Fibroblast of skin of back (primary cell): ENCODE measurements around the gene CLSTN2.

Experiments
- DNase-seq: peaks from one replicate; pipeline ENCODE4 v3.0.0-alpha.2; 2013

Gene CLSTN2

DNA sequence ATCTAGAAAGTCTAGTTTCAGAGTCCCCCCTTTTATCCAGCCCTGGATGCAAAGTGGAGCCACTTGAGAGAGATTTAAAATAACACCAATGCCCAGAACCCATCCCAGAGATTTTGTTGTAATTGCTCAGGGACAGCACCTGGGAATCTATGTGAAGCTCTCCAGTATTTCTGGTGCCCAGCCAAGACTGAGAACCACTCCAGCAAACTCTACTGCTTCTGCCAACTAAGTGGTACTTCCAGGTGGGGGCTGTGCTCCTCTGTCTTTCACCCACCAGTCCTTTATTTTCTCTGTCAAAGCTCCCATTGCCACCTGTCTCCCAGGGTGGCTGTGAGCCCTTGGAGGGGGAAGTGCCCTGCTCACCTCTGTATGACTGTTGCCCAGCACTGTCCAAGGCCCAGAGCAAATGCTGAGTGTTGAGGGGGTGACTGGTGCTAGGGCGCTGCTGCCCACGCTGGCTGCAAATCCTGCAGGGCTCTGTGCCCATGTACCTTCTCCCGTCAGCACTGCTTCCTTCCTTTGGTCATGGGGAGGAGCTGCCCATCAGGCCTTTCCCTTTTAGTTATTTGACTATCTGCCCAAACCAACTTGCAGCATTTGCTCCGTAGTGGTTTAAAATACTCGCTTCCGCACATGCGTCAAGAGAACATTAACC lies 9.4 kb downstream of the CLSTN2 start:
- no peak for DNase-seq

DNA sequence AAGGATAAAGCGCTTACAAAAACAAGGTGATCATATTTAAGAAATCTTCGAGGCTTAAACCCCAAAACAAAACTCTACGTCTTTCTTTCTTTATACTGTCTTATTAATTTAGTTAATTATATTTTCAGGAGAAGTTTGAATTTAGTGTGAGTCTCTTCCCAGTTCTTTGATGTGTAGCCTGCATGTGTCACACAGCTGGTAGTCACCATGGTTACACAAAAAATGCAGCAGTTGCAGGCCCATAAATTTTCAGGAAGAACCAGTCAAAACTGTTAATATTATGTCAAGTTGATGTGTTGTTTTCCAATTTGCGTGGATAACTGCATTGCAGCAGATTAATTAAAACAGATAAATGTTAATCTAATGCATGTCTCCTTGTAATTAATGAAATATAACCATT lies 10.4 kb downstream of the CLSTN2 start:
- no peak for DNase-seq

DNA sequence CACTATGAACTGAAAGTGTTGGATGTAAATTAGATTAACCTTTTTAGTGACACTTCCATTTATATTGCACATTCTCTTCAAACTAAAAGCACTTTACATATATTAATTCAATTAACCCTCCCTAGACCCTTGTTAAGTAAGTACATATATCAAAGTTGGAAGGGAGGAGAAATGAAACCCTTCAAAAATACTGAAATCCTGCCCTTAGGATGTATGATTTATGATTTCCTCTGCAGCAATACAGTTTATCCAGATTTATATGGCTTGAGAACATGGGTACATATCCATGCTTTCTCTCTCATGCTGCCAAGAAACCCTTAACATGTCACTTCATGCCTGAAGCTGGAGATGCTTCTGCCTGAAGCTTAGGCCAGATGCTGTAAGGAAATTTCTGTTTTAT lies 11.0 kb downstream of the CLSTN2 start:
- DNase-seq = no peak

DNA sequence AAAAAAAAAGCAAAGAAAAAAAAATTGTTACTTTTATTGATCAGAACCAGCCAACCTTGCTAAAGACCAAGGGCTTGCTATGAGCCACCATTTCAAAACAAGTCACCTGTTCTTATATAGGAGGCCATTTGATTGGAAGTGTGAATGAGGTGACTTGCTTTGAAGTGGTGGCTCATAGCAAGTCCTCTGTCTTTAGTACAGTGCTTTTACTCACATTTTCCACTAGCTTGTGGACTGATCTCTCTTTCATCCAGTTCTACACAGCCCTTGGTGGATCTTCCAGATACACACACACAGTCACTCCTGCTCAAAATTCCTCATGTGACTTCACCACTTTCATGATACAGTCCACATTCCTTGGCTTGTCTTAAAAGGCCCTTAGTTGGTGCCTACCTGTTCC lies 13.5 kb downstream of the CLSTN2 start:
- no peak for DNase-seq

DNA sequence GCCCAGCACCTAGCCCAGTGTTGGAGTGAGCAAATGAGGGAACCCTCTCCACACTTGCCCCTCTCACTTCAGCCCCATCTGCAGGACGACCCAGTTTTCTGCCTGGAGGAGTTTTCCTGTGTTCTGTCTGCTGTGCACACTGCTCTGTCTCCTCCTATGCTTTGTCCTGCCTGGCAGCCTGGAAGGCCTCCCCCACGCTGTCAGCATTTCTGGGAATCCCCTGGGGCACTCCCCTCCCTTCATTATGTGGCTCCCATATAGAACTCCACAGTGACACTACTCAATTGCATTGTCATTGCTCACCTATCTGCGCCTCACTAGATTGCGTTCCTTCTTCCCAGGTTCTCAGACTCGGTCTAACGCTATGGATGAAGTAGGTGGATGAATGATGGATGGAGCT lies 13.9 kb downstream of the CLSTN2 start:
- no peak for DNase-seq

DNA sequence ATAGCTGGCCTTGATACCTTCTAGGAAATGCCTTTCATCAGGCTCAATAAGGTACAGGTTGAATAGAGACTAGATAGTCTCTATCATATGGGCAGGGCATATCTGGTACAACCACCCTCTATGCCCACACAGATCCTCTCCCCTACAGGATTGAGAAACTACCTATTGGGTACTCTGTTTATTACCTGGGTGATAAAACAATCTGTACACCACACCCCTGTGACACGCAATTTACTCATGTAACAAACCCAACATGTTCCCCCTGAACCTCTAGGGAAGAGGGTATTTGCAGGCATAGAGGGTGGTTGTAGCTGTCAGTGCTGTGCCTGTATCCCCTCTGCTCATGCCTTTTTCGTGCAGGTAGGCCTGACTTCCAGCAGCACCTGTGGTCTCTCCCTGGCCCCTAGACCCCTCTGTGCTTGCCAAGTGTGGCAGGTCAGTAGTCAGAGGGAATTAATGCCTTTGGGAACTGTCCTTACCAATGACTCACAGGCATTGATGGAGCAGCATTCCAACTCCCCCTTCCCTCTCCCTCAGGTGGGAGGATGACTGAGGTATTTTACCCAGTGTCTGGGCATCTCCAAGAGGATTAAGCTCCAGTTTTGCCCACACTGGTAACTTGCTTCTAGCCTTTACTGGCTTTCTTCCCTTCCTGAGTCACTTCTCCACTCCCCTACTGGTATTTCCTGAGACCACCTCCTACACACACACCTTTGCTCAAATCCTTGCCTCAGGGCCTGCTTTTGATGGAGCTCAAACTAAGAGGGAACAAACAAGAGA lies 18.3 kb downstream of the CLSTN2 start:
- DNase-seq = no peak

DNA sequence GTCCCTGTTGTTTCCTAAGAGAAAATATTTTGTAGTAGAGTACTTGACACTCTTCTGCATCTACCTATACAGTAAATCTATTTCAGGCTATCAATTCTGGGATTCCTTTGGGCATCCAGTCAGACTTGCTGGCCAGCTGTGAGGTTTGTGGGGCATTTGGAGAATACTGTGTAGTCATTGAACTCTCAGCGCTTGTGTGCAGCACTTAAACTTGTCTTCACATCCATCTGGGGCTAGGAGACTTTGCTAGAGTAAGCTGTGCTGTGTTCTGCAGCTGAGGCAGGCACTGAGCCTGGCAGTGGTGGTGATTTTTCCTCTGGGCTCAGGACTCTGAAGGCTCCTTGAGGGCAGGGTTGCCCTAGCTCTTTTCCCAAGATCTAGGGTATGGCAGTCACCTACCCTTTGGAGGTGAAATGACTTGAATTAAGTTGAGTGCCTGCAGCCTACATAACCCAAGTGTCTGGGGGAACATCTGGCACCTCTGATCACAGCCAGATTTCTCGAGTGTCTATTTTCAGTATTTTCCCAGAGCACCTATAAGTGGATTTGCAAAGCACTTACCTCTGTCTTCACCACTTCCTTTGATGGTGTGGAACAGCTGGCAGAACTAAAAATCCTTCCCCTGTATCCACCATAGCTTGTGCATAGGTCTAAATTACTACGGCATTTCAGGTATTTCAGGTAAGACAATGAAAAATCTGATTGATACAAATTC lies 19.3 kb downstream of the CLSTN2 start:
- DNase-seq = no peak

DNA sequence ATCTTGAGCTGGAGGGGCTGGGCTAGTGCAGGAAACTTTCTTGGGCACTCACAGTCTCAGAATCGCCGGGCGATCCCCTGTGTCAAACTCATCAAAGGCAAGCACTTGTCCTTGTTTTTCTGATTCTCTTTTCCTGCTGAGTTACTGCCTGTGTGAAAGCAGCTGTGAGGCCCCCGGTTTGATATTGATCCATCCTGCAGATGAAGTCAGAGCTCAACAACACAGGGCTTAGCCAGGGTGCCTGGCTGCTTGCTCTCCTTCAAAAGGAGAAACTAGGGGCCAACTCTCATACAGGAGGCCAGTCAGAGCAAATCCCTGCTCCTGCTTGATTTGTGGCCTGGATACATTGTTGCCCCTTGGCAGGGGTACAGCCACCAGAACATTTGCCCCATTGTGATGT lies 22.9 kb downstream of the CLSTN2 start:
- DNase-seq = no peak

DNA sequence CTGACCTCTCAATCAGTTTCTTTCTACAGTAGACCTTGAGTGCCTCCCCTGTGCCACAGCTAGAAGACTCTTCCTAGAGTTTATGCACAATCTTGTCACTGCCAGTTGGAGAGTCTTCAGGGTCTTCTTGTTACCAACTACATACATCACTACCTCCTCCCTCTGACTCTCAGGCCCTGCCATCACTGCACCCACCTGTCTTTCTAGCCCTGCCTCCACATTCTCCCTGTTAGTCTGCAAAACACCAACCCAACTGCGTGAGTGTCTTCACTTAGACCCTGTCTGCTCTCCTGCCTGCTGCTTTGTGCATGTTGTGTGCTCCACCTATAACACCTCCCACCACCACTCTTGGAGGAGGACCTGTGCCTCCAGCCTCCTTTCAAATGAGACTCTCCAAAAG lies 34.4 kb downstream of the CLSTN2 start:
- no peak for DNase-seq

DNA sequence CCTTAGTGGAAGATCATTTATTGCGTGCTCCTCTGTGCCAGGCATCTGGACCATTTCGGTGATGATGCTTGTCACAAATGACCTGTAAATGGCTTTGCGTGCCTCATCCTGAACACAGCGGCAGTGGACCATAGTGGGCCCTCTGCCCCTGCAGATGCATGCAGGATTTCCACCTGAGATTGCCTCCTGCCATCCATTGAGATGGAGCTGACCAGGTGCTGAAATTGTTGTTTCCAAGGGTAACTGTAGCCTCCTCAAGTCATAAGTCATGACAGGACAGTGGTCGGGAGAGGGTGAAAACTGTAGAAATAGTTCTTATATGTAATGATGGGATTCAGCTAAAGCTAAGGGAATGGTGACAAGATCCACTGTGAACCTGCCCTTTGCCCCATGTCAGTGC lies 35.5 kb downstream of the CLSTN2 start:
- no peak for DNase-seq

DNA sequence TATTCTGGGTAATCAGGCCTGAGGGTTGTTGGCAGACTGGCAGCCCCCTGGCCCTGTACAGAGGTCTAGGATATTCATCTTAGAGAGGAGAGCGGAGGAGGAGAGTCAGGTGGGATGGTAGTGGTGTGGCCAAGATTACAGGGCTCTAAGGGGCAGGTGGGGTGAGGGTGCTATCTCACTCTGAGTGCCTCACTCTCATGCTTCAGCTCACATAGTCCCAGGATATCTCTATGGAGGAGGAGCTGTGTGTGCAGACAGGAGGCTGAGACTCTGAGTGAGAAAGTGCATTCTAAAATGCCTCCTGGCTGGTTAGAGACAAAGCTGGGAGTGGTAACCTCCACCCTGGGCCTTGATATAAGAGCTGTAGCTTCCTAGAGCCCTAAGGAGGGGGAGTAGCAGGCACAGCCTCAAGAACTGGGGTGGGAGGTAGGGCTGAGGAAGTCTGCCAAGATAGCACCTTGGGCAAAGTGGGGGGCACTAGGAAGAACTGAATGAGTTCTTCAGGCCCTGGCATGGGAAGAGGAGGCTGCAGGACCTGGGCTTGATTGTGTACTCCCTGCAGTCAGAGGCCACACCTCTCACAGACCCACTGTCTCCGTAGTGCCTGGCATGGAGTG lies 39.9 kb downstream of the CLSTN2 start:
- no peak for DNase-seq

DNA sequence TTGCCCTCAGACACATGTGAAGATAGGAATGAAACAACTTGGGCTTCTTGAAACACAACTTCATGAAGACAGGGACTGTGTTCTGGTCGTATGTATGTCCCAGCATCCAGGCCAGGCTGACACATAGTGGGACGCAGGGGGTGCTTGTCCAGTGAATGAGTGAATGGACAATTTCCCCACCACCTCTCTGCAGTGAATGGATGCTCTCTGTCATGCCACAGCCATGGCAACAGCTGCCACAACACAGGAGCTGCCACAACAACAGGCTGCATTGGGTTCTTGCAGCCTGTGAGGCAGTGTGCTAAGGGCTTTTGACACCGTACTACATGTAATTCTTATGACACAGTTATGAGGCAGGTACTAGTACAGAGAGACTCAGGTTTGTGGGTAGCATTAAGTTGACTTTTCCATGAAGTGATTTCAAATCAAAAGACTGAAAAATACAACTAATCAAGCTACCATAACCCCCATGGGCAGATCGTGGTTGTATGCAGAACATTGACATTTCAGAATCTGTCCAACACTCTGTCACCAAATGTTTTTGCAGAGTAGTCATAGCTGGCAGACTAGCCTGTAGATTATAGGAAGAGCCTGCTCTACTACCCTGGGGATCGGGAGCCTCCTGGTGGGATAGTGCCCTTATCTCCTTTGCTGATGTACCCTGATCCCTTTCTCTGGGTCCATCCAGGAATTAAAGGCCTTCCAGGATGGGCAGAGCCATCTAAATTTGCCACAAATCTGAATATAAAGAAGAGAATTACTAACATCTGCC lies 40.8 kb downstream of the CLSTN2 start:
- DNase-seq = no peak

DNA sequence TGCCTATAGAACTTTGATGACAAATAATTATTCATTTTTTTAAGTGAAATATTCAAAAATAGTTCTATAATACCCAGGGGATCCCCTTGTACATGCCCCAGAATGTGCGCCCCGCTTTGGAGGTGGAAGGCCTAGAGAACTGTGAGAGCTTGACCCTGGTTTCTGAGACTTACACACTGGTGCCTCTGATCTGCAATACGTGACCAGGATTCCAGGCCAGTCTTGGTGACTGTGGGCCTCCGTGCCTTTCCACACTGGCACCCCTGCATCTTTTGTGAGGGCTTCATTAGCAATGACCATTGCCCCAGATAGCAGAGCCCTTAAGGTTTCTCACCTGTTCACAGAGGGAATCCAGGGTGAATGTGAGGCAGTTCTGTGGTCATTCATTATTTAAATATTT lies 44.0 kb downstream of the CLSTN2 start:
- no peak for DNase-seq

DNA sequence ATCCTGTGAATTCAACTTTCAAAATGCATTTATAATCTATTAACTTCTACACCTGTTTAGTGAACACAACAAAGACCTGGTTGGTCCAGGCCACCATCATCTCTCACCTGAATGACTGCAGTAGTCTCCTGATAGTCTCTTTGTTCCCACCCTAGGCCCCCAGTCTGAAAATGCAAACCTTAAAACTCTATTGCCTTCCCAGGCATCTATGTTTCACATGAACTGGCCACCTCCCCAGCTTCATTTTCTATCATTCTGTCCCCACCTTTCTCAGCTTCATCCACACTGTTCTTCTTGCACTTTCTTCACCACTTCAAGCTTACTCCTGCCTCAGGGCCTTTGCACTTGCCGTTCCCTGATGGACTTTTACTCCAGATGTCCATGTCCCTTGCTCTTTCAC lies 45.0 kb downstream of the CLSTN2 start:
- DNase-seq = no peak

DNA sequence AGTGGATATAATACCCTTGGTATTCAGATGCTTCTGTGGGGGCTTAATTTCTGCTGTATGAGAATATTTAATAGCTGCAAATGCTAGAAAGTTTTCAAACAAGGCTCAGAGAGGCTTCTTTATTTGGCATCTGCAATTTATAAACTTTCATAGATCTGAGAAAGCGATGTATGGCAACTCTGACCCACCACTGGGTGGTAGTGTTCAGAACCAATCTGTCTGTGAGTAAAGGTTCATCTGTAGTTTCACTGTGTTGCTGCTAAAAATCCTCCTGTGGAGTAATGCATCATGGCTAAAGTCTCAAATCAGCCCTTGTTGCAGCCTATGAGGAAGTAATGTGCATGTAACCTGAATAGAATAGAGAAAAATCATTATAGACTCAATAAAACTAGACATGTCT lies 47.4 kb downstream of the CLSTN2 start:
- DNase-seq = no peak

DNA sequence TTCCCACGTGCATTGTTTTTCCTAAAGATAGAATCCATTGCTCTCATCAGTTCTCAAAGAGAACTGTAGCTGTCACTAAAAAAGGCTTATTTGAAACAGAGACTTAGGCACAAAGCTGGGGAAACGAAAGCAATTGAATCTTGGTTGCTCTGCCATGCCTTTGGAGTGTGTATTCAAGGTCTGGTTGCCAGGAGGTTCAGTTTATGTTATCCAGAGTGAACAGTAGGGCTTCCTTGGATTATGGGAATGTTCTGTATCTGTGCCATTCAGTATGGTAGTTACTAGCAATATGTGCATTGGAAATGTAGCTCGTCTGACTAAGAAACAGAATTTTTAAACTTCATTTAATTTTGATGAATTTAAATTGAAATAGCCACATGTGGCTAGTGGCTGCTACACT lies 50.6 kb downstream of the CLSTN2 start:
- no peak for DNase-seq

DNA sequence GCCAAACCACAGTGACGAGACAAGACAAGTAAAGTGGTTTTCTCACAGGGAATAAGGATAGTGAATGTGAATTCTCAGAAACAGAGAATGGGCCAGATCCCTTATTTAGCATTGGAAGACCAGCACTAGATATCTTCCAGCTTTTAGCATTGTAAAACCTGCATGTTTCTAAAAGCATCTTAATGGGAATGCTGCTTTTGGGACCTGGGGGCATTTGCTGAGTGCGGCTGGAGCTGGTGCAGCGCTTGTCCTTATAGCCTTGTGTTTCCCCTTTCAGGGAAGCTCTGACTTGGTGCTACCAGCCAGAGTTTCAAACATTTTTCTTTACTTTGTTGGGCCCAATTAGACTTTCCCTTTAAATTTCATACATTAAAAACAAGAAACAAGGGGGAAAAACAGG lies 52.9 kb downstream of the CLSTN2 start:
- DNase-seq = no peak

DNA sequence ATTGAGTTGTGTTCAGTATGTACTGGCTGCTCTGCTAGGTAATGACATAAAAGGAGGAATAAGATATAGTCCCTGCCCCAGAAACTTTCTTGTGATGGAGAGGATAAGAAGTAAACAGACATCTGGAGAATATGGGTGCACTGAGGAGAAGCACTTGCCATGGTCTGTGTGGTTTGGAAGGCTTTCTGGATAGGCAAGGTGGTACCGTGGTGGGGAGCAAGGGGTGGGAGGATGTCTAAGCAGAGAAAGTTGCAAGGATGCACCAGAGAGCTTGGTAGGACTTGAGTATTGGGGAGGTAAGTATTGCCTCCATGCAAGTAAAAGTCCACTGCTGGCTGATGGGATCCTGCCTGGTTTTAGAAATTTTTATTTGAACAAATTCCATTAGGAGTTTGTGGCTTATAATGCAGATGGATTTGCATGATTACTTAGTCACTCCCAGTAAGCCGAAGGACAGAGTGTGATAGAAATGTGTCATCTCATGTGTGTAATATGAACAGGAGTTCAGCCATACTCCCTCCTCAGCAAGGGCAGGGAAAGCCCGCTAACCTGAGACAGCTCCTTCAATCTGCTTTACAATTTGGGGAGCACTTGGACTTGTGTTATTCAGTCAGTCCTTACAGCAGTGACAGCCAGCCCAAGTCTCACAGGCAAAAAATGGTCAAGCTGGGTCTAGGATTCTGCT lies 53.6 kb downstream of the CLSTN2 start:
- no peak for DNase-seq

DNA sequence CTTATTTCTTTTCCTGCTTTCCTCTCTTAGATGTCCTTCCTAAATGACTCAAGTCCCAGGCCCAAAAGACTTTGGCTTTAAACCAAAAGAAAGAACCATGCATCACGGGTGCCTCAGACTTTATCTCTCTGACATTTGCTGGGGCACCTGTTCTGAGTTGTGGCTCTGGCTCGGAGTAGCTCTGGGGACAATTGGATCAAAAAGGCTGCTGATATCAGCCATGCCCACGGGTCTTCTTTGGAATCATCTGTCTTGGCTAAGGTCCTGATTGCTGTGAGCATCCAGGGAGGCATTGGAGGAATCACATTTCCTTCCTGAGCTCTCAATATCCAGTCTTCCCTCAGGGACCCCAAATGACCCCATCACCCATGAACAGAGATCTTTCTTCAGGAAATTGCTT lies 59.9 kb downstream of the CLSTN2 start:
- DNase-seq = no peak

DNA sequence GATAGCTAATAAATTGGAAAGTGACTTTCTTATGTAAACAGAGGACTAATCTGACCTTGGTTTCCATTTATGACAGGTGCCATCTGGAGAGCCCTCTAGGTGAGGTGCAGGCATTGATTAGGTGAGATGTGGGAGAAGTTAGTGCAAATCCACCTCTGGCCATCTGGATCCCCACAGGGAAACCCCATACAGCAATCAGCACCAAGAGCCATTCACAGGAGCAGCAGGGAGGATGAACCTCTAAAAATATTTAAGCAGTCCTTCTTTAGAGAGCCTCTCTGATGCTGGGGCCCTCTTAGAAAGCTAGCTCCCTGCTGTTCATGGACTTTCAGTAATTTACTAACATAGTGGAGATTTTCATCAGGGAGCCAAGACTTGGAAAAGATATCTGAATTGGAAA lies 69.3 kb downstream of the CLSTN2 start:
- DNase-seq = no peak

DNA sequence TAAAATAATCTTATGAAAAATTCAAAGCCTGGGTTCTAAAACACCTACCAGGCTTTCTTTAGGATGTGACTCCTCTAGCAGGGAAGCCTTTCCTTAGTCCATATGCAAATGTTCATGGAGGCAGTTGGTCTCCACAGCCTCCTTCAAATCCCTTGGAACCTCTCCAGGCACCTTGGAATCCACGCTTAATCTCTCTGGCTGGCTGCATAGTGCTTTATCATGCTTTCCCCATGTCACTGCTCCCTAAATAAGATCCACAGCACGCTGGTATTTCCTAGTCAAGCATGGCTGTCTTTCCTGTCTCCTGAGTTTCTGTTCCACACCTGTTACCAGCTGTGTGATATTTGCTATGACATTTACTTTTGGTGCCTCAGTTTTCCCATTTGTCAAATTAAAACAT lies 71.3 kb downstream of the CLSTN2 start:
- DNase-seq = no peak

DNA sequence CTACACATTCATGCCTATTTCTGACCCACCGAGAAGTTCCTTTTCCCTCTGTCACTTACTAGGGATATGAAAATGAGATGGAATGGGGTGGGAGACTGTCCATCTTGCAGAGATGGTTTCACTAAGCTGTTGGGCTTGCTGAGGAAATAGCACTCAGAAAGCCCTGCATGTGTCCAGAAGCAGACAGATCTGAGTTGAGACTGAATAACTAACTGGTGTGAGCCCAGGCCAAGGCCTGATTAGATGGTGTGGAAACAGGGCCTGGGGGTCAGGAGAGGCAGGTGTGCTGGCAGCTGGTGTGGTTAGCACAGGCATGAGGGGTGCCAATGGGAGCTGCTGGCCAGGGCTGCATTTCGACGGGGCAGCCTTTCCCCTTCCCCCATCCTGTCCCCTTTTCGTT lies 72.1 kb downstream of the CLSTN2 start:
- no peak for DNase-seq
